HG03060 (cell line): ENCODE data around the gene ENTREP1.
"Not testable (repeated sequence)": the region's sequence is repeated elsewhere in the genome, so short reads cannot be mapped to it uniquely, and the experiment has no call there.

Experiments
- ATAC-seq: cut with Tn5 transposase; IDR thresholded peaks from one replicate; pipeline ENCODE4 v1.9.1; 2021; ENCODE audit warnings: low read depth, moderate number of reproducible peaks; ENCODE audit not compliant: unreplicated experiment

ENTREP1 gene

DNA sequence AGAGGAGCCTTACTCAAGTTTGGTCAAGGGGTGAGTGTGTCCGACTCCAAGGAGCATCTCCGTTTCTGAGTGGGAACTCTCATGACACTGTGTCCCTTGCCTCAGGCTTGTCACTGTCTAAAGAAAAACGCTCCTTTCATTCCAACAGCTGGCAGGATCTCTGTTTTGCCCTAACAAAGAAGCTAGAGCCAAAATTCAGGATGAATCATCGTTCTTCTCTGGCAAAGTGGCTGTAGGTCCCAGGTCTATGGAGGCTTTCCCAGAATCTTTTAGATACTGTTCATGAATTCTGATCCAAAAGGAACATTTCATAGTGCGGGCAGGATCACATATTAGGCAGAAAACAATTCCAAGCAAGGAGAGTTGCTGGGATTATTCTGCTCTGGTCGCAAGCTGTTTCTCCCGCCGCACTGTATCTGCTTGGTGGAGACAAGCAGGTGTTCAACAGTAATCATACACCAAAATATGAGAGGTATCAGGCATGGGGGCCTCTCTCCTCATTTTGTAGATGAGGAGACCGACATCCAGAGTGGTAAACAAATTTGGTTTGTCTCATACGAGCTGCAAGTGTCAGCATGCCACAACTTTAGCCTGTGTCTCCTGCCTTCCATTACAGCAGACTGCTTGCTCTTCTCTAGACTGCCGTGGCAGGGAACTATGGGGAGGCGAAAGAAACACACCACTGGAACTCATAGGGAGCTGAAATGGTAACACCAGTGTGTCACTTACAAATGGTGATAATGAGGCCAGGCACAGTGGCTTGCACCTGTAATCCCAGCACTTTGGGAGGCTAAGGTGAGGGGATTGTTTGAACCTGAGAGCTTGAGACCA is 72.6 kb downstream of the ENTREP1 start:
- no peak for ATAC-seq

GRCh38 chr9:69400470-69400869 is 75.5 kb downstream of the ENTREP1 start:
- no peak for ATAC-seq

GRCh38 chr9:69409936-69410335 is 84.9 kb downstream of the ENTREP1 start:
- ATAC-seq: not testable (repeated sequence)

GRCh38 chr9:69411246-69411645 is 86.2 kb downstream of the ENTREP1 start:
- no peak for ATAC-seq

GRCh38 chr9:69411931-69412740 is 87.1 kb downstream of the ENTREP1 start:
- no peak for ATAC-seq

- no peak for ATAC-seq
These were observed 87.7 kb downstream of the ENTREP1 start for GRCh38 chr9:69412741-69413150.

GRCh38 chr9:69420611-69421270 is 95.7 kb downstream of the ENTREP1 start:
- ATAC-seq: no peak

- no peak for ATAC-seq
These were observed 97.1 kb downstream of the ENTREP1 start for GRCh38 chr9:69421908-69422801.

GRCh38 chr9:69425136-69425801 is 100.3 kb downstream of the ENTREP1 start:
- no peak for ATAC-seq

GRCh38 chr9:69427286-69427685 is 102.3 kb downstream of the ENTREP1 start:
- no peak for ATAC-seq

DNA sequence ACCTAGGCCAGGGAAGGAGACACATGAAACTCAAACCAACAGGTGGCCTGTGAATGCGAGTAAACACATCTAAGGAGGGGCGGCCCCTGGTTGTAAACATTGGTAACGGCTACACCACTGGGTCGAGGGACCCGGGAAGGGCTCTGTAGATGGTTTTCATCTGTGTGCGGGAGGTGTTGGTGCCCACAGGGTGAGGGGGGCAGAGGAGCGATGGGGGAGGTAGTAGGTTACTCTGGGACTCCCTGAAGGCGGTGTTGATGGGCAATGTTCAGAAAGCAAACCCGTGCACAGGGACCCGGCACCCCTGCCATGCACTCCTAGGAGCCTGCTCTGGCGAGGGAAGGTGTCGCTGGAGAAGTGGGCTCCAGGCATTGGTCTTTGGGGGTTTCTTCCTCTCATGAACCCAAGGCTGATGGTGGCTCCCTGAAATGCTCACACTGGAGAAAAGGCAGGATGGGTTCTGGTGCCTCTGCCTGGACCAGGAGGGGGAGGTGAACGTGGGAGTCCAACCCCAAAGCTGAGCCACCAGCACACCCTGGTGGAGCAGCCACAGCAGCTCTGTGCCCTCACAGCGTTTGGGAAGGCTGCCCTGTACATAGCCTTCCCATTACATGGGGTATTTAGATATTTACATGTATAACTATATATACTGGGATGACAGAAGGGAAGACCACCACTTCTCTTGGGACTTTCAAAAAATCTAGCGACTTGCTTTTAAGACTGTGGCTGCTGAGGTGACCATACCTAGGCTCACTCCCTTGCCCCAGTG is 103.2 kb downstream of the ENTREP1 start:
- ATAC-seq: no peak

DNA sequence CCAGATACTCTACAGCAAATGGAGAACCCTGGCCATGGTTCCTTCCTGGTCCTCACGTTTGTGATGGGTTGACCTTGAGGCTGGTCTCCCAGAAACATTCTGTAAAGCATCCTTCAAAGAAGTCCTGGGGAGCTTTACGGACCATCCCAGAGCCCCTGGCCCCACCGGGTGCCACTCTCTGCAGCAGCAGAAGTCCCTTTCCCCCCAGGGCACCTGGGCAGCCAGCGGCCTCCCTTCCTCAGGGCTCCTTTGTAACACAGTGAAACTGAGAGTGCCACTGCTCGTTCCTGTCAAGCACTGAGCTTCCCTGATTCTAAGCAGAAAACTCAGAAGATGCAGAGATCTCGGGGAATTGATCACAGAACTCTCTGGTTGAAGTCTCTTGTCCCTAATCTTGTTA is 104.3 kb downstream of the ENTREP1 start:
- no peak for ATAC-seq

DNA sequence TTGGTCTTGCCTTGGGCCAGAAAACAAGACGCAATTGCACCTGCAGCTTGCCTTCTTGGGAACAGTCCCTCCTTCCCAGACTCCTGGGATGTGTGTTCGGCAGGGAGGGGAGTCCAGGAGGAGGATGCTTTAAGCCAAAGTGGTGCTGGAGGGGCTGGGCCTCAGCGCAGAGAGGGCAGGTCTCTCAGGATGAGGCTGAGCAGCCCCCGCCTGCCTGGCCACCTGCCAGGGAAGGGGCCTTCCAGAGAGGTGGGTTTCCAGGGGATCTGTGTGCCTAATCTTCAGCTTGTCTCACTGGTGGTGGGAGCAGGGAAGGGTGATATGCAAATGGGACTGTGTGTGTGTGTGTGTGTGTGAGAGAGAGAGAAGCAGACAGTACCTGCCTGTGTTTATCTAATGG is 105.2 kb downstream of the ENTREP1 start:
- no peak for ATAC-seq

GRCh38 chr9:69431203-69431602 is 106.2 kb downstream of the ENTREP1 start:
- ATAC-seq: no peak

DNA sequence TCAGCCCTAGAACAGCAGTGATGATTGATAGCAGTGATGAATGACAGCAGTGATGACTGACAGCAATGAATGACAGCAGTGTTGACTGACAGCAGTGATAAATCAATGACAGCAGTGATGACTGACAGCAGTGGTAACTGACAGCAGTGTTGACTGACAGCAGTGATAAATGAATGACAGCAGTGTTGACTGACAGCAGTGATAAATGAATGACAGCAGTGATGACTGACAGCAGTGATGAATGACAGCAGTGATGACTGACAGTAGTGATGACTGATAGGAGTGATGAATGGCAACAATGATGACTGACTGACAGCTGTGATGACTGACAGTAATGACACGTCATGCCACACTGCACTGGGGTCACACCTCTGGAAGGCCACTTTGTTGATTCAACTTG is 106.8 kb downstream of the ENTREP1 start:
- no peak for ATAC-seq

GRCh38 chr9:69432623-69433022 is 107.6 kb downstream of the ENTREP1 start:
- no peak for ATAC-seq

DNA sequence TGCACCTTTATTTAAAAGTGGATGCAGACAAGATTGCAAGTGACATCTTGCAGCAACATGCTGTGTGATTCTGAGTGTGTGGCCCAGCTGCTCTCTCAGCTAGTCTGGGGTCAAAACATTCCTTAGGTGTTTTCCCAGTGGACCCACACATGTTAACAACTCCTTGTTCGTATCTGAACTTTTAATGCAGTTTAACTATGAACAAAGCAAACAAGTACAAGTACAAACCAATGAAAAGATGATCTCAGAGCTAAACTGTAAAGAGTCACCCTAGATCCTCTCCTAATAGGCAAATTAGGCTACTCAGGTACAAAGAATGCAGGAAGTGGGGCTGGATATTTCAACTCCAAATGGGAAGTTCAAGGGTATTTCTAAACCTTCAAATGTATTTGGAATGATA is 108.4 kb downstream of the ENTREP1 start:
- ATAC-seq: no peak

- no peak for ATAC-seq
These were observed 109.0 kb downstream of the ENTREP1 start for GRCh38 chr9:69433968-69434367.

DNA sequence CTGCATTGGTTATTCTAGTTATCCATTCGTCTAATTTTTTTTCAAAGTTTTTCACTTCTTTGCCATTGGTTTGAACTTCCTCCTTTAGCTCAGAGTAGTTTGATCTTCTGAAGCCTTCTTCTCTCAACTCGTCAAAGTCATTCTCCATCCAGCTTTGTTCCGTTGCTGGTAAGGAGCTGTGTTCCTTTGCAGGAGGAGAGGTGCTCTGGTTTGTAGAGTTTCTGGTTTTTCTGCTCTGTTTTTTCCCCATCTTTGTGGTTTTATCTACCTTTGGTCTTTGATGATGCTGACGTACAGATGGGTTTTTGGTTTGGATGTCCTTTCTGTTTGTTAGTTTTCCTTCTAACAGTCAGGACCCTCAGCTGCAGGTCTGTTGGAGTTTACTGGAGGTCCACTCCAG is 114.6 kb downstream of the ENTREP1 start:
- ATAC-seq: not testable (repeated sequence)
